NOMO-1 treated with dmso at 0.1 percent for 144 hours (cell line): ENCODE measurements around the gene ADNP2.

Source experiments
- DNase-seq: peaks from one replicate; lab custom pipeline; 2025; ENCODE audit not compliant: unreplicated experiment; lab: John Stamatoyannopoulos, UW

The ADNP2 gene

DNA sequence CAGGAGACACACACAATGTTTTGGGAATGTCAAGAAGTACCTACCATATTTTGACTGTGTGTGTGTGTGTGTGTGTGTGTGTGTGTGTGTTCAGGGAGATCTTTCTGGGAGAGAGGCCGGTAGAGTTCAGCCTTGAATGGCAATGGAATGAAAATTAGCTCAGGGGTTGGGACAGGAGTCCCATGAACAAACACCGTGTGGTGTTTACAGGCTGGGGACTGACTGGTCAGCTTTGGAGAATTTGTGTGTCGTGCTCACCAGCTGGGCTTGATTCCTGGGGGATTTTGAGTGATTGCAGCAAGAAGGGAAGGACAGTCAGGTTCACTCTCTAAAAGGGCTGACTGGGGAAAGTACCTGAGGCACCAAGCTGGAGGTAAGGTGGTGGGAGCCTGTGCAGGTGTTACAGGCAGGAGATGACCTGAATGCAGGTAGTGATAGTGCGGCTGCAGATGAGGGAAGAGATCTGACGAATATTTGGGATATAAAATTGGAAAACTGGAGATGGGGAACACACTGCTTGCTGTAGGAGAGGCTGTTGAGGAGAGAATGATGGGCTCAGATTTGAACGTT, 2.5 kb upstream of the ADNP2 start:
- no peak for DNase-seq

DNA sequence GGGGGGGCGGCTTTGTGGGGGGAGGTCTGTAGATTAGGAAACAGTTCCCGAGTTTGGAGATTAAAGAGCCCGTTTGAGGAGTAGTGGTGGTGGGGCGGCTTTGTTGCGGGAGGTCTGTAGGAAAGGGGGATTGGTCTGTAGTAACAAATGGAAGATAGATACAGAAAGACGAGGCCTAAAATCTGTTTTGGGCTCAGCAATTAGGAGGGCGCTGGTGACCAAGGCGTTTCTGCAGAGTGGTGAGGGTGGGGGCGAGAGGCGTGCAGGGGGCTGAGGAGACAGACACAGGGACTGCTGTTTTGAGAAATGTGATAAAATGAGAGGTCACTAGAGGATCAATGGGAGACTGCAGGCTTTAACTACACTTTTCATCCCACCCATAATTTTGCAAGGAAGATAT, 1.6 kb upstream of the ADNP2 start:
- DNase-seq: no peak

DNA sequence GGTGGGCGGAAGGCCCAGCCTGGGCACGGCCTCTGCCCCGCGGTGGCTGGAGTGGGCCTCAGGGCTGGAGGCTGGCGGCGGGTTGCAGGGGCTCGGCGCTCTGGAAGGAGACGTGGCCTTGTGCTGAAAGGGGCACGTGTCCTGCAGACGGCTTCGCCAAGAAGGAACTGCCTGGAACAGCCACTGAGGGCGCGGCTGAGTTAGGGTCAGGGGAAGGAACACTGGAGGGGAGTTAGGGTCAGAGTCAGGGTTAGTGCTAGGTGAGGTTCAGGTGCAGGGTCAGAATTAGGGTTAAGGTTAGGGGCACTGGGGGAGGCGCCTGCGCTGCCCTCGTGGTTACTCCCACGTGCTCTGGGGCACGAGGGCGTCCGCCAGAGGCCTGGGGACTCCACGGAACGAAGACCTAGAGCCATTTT, 933 bp upstream of the ADNP2 start:
- DNase-seq: no peak

DNA sequence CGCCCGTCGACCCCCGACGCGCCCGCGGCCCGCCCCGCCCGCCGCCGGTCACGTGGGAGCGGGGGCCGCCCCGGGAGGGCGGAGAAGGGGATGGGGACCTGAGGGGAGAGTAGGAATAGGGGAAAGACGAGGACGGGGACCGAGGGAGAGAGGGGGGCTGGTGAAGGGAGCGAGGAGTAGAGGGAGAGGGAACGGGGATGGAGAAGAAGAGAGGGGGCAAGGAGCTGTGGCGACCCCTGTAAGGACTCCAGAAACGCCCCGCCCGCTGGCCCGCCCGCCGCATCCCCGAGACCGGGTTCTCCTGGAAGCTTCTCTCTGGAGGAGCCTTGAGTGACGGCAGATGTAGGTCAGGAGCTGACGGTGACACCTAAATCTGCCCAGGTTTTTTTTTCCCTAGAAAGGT, 615 bp downstream of the ADNP2 start:
- DNase-seq: no peak

DNA sequence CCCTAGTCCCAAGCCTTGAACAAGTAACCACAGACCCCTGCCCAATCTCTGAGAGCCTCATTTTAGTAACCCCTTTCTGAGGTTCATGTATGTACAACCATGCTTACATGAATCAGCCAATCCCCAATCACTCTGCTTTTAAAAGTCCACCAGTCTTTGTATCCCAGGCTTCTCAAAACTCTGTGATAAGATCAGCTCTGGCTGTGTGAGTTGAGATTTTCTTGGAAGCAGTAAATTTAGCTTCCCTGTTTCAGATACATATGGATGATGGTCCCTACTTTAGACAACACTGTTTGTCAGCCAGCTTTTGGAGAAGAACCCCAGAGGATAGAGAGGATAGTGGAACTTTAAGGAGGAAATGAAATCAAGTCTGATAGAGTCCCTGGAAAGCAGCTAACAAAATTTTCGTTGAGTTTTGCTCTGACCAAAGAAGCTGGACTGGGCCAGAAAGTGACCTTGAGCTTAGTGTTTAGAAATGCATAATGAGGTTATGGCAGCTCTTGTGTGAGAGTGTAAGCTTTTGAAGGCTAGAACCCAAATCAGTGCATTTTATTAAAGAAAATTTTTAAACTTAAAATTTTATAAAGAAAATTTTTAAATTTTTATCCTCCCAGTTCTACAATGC, 3.7 kb downstream of the ADNP2 start:
- DNase-seq: no peak

DNA sequence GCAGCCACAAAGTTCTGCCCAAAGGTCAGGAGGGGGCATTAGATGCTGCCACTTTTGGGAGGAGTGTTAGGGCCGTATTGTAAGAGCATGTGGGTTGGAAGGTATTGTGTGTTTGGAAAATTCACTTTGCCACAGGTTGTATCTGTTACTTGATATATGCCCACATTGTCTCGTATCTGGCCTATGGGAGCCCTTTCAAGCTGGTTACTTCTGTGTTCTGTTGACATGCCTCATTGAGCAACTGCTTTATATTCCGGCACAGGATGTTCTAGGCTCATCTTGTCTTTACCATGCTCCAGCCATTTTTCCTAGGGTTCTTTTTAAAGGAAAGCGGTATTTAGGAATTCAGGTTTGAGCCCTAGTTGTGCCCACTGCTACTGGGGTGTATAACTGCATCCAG, 6.0 kb downstream of the ADNP2 start:
- no peak for DNase-seq

DNA sequence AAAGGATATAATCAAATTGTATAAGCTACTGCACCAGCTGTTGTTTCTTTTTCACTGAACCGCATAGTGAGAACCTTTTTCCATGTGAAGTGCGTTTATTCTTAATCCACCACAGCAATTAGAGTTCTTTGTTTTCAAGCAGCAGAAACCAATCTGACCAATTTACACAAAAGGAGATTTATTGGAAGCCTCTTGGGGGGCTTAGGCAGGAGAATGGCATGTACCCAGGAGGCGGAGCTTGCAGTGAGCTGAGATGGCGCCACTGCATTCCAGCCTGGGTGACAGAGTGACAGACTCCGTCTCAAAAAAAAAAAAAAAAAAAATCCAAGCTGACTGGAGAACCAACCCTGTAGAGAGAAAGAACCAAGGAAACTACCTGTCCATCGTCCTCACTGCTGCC, 10.0 kb downstream of the ADNP2 start:
- no peak for DNase-seq

DNA sequence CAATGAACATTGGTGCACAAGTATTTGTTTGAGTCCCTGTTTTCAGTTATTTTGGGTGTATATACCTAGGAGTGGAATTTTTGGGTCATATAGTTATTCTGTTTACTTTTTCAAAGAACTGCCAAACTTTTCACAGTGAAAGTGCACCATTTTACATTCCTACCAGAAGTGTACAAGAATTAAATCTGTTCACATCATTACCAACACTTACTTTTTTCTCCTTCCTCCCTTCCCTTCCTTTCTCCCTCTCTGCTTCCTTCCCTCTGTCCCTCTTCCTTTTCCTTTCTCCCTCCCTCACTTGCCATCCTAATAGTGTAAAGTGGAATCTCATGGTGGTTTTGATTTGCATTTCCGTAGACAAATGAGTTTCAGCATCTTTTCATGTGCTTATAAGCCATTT, 11.9 kb downstream of the ADNP2 start:
- DNase-seq: no peak

DNA sequence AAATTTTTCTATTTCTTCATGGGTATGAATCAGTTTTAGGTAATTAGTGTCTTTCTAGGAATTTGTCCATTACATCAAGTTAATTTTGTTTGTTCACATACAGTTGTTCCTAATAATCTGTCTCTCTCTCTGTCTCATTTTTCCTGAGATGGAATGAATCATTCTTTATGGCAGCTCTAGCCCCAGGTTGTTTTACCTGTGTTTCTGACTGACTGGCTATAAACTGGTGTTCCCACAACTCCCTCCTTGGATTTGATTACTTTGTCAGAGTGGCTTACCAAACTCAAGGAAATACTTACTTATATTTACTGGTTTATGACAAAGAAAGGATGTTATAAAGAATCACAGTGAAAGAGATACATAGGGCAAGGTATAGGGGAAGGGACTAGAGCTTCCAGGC, 15.1 kb downstream of the ADNP2 start:
- DNase-seq: no peak

GRCh38 chr18:80126797-80127196, 17.7 kb downstream of the ADNP2 start:
- DNase-seq: no peak

GRCh38 chr18:80127635-80128034, 18.6 kb downstream of the ADNP2 start:
- no peak for DNase-seq

DNA sequence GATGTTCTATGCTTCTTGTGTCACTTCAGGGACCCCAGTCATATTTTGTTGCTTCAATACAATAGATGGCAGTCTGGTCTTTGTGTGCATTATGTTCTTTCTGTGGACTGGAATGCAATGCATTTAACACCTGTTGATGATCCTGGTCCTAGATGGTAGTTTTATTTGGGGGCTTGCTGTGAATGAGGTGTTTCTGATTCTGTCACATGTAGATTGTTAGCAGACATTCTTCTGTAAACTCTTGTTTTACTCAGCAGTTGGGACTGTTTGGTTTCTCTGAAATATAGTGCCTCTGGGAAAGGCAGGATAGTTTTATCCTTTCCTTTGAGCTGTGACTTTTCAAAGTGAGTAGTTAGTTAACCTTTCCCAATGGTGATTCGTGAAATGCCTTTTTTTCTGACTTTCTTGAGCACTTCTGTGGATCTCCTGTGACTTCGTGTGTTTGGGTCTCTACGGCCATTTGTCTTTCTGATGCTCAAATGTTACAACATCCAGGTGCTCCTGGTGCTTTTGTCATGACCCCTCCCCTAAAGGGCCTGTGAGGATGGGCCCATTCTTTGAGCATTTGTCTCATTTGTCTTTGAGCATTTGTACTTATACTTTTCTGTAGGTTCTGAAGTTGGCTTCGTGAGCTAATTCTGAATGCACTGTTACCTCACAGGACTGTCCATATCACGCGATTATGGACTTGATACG, 20.8 kb downstream of the ADNP2 start:
- DNase-seq: no peak

DNA sequence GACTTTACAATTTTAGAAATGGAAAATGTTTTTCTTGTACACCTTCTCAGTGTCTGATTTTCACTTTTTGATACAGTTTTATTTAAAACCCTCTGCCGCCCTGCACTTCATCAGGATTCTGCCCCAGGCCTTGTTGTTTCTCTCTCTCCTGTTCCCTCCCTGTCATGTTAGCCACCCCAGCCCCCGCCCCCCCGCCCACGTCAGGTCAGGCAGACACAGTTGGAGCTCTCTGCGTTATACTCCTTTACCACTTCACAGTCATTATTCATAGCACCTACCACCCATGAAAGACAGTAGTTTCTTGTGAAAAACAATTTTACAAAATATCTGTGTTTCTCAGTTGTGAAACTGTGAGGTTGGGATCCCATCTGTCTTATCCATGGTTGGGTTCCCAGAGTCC, 21.5 kb downstream of the ADNP2 start:
- DNase-seq: no peak

DNA sequence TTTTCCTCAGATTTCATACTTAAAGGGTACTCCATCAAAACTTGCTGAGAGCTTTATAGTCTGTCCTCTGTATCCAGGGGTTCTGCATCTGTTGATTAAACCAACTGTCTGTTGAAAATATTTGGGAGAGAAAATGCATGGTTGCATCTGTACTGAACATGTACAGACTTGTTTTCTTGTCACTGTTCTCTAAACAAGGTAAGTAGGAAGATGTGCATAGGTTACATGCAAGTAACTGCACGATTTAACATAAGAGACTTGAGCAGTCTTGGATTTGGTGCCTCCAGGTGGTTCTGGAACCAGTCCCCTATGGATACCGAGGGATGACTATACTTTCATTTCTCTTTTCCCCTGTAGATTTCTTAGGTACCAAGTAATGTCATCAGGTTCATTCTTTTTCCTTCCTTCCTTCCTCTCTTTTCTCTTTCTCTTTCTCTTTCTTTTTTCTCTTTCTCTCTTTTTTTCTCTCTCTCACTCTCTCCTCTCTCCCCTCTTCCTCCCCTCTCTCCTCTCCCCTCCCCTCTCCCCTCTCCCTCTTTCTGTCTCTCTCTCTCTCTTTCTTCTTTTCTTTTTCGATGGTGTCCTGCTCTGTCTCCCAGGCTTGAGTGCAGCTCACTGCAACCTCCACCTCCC, 23.2 kb downstream of the ADNP2 start:
- DNase-seq: no peak

DNA sequence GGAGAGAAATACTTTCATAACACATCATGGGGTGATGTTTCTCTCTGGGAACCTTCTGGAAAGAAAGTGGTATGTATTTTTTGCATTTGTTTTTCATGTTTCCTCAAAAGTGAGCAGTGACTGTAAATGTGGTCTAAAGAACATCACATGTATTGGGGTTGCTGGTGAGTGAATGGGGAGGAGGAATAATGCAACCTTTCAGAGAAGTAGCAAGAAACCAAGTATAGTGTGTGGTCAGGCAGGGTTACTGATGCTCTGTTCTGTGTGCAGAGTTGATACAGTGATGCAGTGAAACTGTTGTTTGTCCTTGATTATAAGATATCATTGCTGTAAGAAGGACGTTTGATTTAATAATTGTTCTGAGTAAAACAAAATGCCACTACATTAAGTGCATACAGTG, 24.1 kb downstream of the ADNP2 start:
- DNase-seq: no peak

DNA sequence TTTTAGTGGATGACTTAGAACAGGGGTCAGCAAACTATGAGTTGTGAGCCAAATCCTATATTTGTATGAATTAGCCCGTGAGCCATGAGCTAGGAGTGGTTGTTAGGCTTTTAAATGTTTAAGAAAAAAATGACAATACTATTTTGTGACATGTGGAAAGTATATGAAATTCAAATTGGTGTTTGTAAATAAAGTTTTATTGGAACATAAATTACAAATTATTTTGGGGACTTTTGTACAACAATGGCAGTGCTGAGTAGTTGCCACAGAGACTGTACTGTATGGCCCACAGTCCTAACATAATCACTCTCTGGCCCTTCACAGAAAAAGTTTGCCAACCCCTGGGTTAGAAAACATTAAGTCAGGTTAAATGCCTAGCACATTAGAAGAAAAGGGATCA, 26.1 kb downstream of the ADNP2 start:
- no peak for DNase-seq

GRCh38 chr18:80136679-80137078, 27.6 kb downstream of the ADNP2 start:
- DNase-seq: no peak

DNA sequence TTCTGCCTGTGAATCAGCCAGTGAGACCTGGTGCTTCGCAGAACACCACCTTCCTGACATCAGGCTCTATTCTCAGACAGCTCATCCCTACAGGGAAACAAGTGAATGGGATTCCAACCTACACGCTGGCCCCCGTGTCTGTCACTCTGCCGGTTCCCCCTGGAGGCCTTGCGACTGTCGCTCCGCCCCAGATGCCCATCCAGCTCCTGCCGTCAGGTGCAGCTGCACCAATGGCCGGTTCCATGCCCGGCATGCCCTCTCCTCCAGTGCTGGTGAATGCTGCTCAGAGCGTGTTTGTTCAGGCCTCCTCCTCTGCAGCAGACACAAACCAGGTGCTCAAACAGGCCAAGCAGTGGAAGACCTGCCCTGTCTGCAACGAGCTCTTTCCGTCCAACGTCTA, 28.1 kb downstream of the ADNP2 start:
- DNase-seq: no peak

GRCh38 chr18:80137976-80138375, 28.9 kb downstream of the ADNP2 start:
- no peak for DNase-seq

DNA sequence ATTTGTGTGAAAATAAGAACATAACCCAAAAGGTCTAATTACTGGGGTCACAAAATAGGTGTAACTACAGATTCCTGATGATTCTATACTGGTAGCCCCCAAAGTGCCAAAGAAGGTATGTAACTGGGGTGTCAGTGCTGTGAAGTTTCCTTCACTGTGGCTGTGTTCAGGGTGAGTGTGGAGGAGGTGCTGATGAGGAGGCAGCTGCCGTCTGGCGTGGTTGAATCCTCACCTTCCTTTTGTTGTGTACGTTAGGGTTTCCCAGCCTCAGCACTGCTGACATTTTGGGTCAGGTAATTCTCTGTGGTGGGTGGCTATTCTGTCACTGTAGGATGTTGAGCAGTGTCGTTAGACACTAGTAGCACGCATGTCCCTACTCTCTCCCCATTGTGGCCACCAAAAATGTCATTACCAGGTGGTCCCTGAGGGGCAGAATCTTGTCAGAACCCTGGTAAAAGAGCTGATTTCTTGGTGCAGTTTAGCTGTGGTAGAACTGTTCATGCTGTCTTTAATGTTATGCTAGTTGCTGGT, 31.5 kb downstream of the ADNP2 start:
- no peak for DNase-seq

DNA sequence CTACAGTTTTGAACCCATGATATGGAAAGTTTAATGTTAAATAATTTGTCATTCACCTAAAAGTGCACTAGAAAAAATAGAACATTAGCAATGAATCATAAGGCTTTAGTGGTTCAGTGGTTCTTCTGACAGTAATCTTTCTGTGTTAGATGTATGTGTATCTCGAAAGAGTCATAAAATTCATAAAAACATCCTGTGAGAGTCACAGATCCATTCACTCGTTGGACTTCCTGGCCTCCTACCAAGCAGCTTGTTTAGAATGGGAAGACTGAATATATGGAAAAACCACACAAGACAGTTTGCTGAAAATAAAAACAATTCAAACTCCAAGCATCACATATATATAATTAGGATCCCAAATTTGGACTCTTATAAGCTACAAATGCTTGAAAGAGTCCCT, 34.8 kb downstream of the ADNP2 start:
- no peak for DNase-seq

GRCh38 chr18:80145196-80145804, 36.2 kb downstream of the ADNP2 start:
- DNase-seq: no peak
